GM12878 (cell line): Measurements from ENCODE around the gene SERPINA6.

Experiments used
- HCFC1 ChIP-seq: fragments of 150-350 bp; IDR thresholded peaks from 2 replicates; pipeline ENCODE4 v1.6.1; 2014; ENCODE audit warnings: low read length
- JUNB ChIP-seq: IDR thresholded peaks from 2 replicates; pipeline ENCODE4 v1.6.1; 2016; ENCODE audit warnings: antibody characterized with exemption, mild to moderate bottlenecking
- NFXL1 ChIP-seq: fragments of 450-650 bp; IDR thresholded peaks from 2 replicates; pipeline ENCODE4 v1.6.1; 2017; ENCODE audit warnings: antibody characterized with exemption, mild to moderate bottlenecking, borderline replicate concordance
- POLR2A ChIP-seq: IDR thresholded peaks from 2 replicates; pipeline ENCODE4 v1.6.1; 2011; ENCODE audit warnings: low read depth, mild to moderate bottlenecking, low read length
- POLR2AphosphoS2 ChIP-seq: IDR thresholded peaks from 2 replicates; pipeline ENCODE4 v1.6.1; 2011; ENCODE audit warnings: low read depth, mild to moderate bottlenecking, low read length, improper control_type of control experiment, moderate library complexity
- RBBP5 ChIP-seq: fragments of 200-600 bp; sonication (generic); conservative IDR thresholded peaks from 2 replicates; pipeline ENCODE4 v1.6.1; 2016
- TF ChIP-seq, protein P1 (sequence below): IDR thresholded peaks from 2 replicates; pipeline ENCODE4 v1.6.1; 2012; ENCODE audit warnings: low read depth, low read length, improper control_type of control experiment
- TF ChIP-seq, protein P2 (sequence below), 3 experiments: IDR thresholded peaks in 2 of 3; conservative IDR thresholded peaks in 1 of 3; 2 replicates each; pipeline ENCODE4 v1.5.1; 2011; ENCODE audit warnings: low read depth in 3 of 3, low read length in 3 of 3, mild to moderate bottlenecking in 3 of 3, control low read depth in 2 of 3, moderate library complexity in 2 of 3, inconsistent platforms in 1 of 3, mixed read lengths in 1 of 3; ENCODE audit not compliant: control insufficient read depth in 2 of 3, insufficient read depth in 1 of 3; ENCODE audit errors: extremely low read depth in 1 of 3

DNA sequence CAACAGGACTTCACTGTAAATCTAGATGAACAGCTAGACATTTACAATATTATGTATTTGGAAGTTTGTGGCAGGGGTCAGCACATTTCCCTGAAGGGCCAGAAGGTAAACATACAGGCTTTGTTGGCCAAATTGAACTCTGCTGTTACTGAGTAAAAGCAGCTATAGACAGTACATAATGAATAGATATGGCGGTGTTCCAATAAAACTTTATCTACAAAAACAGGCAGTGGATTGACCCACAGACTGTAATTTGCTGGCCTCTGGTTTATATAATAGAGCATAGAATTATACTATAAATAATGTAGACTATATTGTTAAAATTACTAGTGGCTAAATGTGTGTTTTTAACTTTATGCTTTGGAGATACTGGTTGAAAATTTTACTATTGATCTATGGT is 55.8 kb downstream of the SERPINA6 start:
- TF ChIP-seq POLR2A (no peak), RBBP5 (no peak), HCFC1 (no peak), NFXL1 (no peak), POLR2AphosphoS2 (no peak), JUNB (no peak)
- TF ChIP-seq, protein P1, sequence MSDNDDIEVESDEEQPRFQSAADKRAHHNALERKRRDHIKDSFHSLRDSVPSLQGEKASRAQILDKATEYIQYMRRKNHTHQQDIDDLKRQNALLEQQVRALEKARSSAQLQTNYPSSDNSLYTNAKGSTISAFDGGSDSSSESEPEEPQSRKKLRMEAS: no peak
- TF ChIP-seq, protein P2, sequence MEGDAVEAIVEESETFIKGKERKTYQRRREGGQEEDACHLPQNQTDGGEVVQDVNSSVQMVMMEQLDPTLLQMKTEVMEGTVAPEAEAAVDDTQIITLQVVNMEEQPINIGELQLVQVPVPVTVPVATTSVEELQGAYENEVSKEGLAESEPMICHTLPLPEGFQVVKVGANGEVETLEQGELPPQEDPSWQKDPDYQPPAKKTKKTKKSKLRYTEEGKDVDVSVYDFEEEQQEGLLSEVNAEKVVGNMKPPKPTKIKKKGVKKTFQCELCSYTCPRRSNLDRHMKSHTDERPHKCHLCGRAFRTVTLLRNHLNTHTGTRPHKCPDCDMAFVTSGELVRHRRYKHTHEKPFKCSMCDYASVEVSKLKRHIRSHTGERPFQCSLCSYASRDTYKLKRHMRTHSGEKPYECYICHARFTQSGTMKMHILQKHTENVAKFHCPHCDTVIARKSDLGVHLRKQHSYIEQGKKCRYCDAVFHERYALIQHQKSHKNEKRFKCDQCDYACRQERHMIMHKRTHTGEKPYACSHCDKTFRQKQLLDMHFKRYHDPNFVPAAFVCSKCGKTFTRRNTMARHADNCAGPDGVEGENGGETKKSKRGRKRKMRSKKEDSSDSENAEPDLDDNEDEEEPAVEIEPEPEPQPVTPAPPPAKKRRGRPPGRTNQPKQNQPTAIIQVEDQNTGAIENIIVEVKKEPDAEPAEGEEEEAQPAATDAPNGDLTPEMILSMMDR (IDR thresholded peaks at IDR 0.05 in 2 of 3, conservative IDR thresholded peaks at IDR 0.05 in 1 of 3; ENCODE audit: control insufficient read depth in 2 of 3, extremely low read depth in 1 of 3, insufficient read depth in 1 of 3, low read depth in 3 of 3, low read length in 3 of 3): no peak
